ENCODE measurements around the gene RASL11B.

DNA sequence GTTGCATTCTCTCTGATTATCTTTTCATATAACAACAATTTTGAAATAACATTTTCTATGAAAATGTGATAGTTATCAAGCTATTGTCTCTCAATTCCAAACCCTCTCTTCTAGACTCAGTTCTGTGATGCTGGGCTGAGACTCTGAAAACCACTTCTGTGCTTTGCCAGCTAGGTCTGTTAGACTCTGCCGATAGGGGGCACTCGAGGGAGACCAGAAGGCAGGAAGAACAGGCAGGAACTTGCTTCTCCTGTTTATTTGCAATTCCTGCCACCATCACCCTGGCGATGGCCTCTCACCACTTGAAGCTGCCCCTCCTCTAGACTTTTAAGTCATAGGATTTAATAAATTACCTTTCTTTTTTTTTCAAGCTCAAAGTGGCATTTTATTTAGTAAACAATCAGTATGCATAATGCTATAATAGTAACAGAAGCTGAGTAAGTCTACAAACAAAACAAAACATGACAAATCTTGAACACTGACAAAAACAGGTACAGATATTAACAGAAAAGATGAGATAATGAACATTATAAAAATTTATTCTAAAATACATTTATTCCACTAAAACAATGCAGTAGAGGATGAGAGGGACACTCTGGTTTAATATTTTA is 49.7 kb downstream of the RASL11B start:
- TF ChIP-seq SPI1 (IDR thresholded peaks at IDR 0.05; ENCODE audit: borderline replicate concordance, low read depth): no peak
- TF ChIP-seq, protein P1, sequence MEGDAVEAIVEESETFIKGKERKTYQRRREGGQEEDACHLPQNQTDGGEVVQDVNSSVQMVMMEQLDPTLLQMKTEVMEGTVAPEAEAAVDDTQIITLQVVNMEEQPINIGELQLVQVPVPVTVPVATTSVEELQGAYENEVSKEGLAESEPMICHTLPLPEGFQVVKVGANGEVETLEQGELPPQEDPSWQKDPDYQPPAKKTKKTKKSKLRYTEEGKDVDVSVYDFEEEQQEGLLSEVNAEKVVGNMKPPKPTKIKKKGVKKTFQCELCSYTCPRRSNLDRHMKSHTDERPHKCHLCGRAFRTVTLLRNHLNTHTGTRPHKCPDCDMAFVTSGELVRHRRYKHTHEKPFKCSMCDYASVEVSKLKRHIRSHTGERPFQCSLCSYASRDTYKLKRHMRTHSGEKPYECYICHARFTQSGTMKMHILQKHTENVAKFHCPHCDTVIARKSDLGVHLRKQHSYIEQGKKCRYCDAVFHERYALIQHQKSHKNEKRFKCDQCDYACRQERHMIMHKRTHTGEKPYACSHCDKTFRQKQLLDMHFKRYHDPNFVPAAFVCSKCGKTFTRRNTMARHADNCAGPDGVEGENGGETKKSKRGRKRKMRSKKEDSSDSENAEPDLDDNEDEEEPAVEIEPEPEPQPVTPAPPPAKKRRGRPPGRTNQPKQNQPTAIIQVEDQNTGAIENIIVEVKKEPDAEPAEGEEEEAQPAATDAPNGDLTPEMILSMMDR (IDR thresholded peaks at IDR 0.05; ENCODE audit: insufficient read depth, low read length): peak; percentile 61
- TF ChIP-seq, protein P2, sequence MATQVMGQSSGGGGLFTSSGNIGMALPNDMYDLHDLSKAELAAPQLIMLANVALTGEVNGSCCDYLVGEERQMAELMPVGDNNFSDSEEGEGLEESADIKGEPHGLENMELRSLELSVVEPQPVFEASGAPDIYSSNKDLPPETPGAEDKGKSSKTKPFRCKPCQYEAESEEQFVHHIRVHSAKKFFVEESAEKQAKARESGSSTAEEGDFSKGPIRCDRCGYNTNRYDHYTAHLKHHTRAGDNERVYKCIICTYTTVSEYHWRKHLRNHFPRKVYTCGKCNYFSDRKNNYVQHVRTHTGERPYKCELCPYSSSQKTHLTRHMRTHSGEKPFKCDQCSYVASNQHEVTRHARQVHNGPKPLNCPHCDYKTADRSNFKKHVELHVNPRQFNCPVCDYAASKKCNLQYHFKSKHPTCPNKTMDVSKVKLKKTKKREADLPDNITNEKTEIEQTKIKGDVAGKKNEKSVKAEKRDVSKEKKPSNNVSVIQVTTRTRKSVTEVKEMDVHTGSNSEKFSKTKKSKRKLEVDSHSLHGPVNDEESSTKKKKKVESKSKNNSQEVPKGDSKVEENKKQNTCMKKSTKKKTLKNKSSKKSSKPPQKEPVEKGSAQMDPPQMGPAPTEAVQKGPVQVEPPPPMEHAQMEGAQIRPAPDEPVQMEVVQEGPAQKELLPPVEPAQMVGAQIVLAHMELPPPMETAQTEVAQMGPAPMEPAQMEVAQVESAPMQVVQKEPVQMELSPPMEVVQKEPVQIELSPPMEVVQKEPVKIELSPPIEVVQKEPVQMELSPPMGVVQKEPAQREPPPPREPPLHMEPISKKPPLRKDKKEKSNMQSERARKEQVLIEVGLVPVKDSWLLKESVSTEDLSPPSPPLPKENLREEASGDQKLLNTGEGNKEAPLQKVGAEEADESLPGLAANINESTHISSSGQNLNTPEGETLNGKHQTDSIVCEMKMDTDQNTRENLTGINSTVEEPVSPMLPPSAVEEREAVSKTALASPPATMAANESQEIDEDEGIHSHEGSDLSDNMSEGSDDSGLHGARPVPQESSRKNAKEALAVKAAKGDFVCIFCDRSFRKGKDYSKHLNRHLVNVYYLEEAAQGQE (IDR thresholded peaks at IDR 0.05; ENCODE audit: insufficient replicate concordance, low read depth): no peak

All from HL-60 (cell line).